ENCODE data around the gene CHTF18. TPM values are rescaled to one million over a fixed set of nuclear protein-coding genes. Genes with fewer than 3 reads are reported as not detected.

The CHTF18 gene
- total and polyA plus RNA-seq, 2 of the 4 experiments (the other 2 are of a cell fraction) = 3.2 to 21.4 TPM

DNA sequence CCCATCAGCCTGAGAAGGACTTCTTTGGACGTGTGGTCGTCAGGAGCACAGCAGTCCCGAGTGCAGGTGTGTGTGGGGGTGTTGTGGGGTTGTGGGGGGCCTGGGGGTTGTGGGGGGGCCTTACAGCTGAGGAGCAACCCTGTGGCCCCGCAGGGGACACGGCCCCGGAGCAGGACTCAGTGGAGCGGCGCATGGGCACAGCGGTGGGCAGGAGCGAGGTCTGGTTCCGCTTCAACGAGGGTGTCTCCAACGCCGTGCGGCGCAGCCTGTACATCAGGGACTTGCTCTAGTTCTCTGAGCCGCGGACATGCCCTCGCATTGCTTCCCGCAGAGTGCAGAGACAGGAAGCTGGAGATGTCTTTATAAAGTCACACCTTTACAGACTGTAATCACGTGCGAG is 9.3 kb downstream of the CHTF18 start:
- H2BK20ac ChIP-seq (ENCODE audit: low read depth, low read length) = no peak overlapping the region
- H4K5ac ChIP-seq (ENCODE audit: low read depth, low read length) = no peak overlapping the region
- CTCF ChIA-PET = no interaction called here
- no peaks in the 10 kb centered on the region for H3K79me1 ChIP-seq (ENCODE audit: low read depth in 1 of 2, low read length in 2 of 2)
- DNase-seq = no peak
- no peak for ATAC-seq (ENCODE audit: low read depth)
- no TSS peak for BruUV-seq (replicated peaks)
- no peak overlapping the region for H3K4me3 ChIP-seq (ENCODE audit: insufficient read depth, low read depth, low read length)
- no peak overlapping the region for H3K4ac ChIP-seq (ENCODE audit: low read depth, low read length)
- 100% methylated on average over 6 of the region's 22 CpGs; no CpG with 5 or more reads in 1 of the 2 experiments for WGBS, 2 experiments (ENCODE audit: extremely low coverage in 2 of 2, insufficient read length in 1 of 2)
- H2BK120ac ChIP-seq (ENCODE audit: low read depth, low read length) = no peak overlapping the region
- in situ Hi-C loops (cut with MboI; ENCODE audit: low sequenced_read_pairs) (no loop called here), intact Hi-C loops (cut with micrococcal nuclease) (no loop called here), dilution Hi-C loops (cut with HindIII; ENCODE audit: low sequenced_read_pairs, unreplicated experiment) (no loop called here)
- peaks cover 3% of the 10 kb centered on the region; the same call in 1 of the 2 replicates for H3K36me3 ChIP-seq (ENCODE audit: control insufficient read depth, insufficient read depth, low read length)
- H3K4me2 ChIP-seq (ENCODE audit: low read depth, low read length) = no peak overlapping the region
- no peak overlapping the region for H2BK5ac ChIP-seq (ENCODE audit: low read depth, low read length, poor library complexity, severe bottlenecking)
- H3K18ac ChIP-seq (ENCODE audit: low read depth, low read length) = no peak overlapping the region
- no peaks in the 10 kb centered on the region for H3K4me1 ChIP-seq (ENCODE audit: control insufficient read depth, insufficient read depth, low read length)
- TF ChIP-seq MXI1 (IDR thresholded peaks at IDR 0.05; ENCODE audit: borderline replicate concordance, low read depth, low read length) (no peak), POLR2A (IDR thresholded peaks at IDR 0.05; ENCODE audit: low read depth, low read length) (no peak), RAD21 (IDR thresholded peaks at IDR 0.05; ENCODE audit: low read length) (no peak), CEBPB (IDR thresholded peaks at IDR 0.05; ENCODE audit: low read depth, low read length) (no peak), FOS (IDR thresholded peaks at IDR 0.05; ENCODE audit: low read depth, low read length) (no peak), MAFK (IDR thresholded peaks at IDR 0.05; ENCODE audit: low read depth, low read length) (no peak), RCOR1 (IDR thresholded peaks at IDR 0.05; ENCODE audit: insufficient replicate concordance, low read length) (no peak)
- TF ChIP-seq, protein P1, sequence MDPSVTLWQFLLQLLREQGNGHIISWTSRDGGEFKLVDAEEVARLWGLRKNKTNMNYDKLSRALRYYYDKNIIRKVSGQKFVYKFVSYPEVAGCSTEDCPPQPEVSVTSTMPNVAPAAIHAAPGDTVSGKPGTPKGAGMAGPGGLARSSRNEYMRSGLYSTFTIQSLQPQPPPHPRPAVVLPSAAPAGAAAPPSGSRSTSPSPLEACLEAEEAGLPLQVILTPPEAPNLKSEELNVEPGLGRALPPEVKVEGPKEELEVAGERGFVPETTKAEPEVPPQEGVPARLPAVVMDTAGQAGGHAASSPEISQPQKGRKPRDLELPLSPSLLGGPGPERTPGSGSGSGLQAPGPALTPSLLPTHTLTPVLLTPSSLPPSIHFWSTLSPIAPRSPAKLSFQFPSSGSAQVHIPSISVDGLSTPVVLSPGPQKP (IDR thresholded peaks at IDR 0.05; ENCODE audit: borderline replicate concordance, low read depth, low read length) = no peak
- TF ChIP-seq, protein P2, sequence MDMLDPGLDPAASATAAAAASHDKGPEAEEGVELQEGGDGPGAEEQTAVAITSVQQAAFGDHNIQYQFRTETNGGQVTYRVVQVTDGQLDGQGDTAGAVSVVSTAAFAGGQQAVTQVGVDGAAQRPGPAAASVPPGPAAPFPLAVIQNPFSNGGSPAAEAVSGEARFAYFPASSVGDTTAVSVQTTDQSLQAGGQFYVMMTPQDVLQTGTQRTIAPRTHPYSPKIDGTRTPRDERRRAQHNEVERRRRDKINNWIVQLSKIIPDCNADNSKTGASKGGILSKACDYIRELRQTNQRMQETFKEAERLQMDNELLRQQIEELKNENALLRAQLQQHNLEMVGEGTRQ (IDR thresholded peaks at IDR 0.05; ENCODE audit: low read depth, low read length) = no peak
- H3K56ac ChIP-seq (ENCODE audit: extremely low read depth, insufficient read depth, low read length) = no peak overlapping the region
- H2AK5ac ChIP-seq (ENCODE audit: low read depth, low read length) = no peak overlapping the region
- H3K27me3 ChIP-seq (ENCODE audit: control insufficient read depth, insufficient read depth, low read length) = peaks cover 20% of the 10 kb centered on the region
- no peak overlapping the region for H3K14ac ChIP-seq (replicated peaks; ENCODE audit: low read depth, low read length)
- POLR2A ChIA-PET (ENCODE audit: unreplicated experiment) = no interaction called here
- H3K23ac ChIP-seq (ENCODE audit: low read depth, low read length) = no peak overlapping the region
- H2AK9ac ChIP-seq (replicated peaks; ENCODE audit: low read depth, low read length, poor library complexity) = no peak overlapping the region
- no peak overlapping the region for H2BK15ac ChIP-seq (ENCODE audit: low read depth, low read length)
- H3K9me1 ChIP-seq (ENCODE audit: insufficient read depth, low read length) = no peaks in the 10 kb centered on the region
- H4K20me1 ChIP-seq (ENCODE audit: insufficient read depth, low read length) = no peaks in the 10 kb centered on the region
- H4K8ac ChIP-seq (ENCODE audit: low read depth in 2 of 2, low read length in 2 of 2) = no peak overlapping the region
- no peak overlapping the region for H3K9ac ChIP-seq (ENCODE audit: low read depth, low read length)
- no peak overlapping the region for H4K91ac ChIP-seq (ENCODE audit: insufficient read depth, low read depth, low read length)
- no peak overlapping the region for H2AFZ ChIP-seq (replicated peaks; ENCODE audit: low read length, poor library complexity)
- no peaks in the 10 kb centered on the region for H3K9me3 ChIP-seq (ENCODE audit: control insufficient read depth, insufficient read depth, low read length)
- H3K27ac ChIP-seq (ENCODE audit: insufficient read depth, low read length) = no peak overlapping the region
